ENCODE data around the gene COL27A1.

Gene COL27A1

GRCh38 chr9:114249424-114250234 lies 94.3 kb downstream of the COL27A1 start:
- no peak for DNase-seq

- no peak for DNase-seq
These were observed 94.9 kb downstream of the COL27A1 start for GRCh38 chr9:114250235-114250568.

- DNase-seq, result no peak
These were observed 95.3 kb downstream of the COL27A1 start for GRCh38 chr9:114250648-114251047.

- no peak for DNase-seq
These were observed 97.1 kb downstream of the COL27A1 start for GRCh38 chr9:114252394-114252793.

- no peak for DNase-seq
These were observed 101.5 kb downstream of the COL27A1 start for GRCh38 chr9:114256827-114257328.

- no peak for DNase-seq
These were observed 102.9 kb downstream of the COL27A1 start for GRCh38 chr9:114258218-114258617.

- no peak for DNase-seq
These were observed 103.8 kb downstream of the COL27A1 start for GRCh38 chr9:114258866-114259797.

- DNase-seq, result no peak
These were observed 104.6 kb downstream of the COL27A1 start for GRCh38 chr9:114259798-114260523.

- DNase-seq, result no peak
These were observed 105.7 kb downstream of the COL27A1 start for GRCh38 chr9:114261026-114261425.

- no peak for DNase-seq
These were observed 106.7 kb downstream of the COL27A1 start for GRCh38 chr9:114261987-114262386.

- DNase-seq, result no peak
These were observed 108.6 kb downstream of the COL27A1 start for GRCh38 chr9:114263853-114264510.

- DNase-seq, result no peak
These were observed 109.6 kb downstream of the COL27A1 start for GRCh38 chr9:114264806-114265550.

- no peak for DNase-seq
These were observed 111.6 kb downstream of the COL27A1 start for GRCh38 chr9:114266969-114267368.

GRCh38 chr9:114269023-114269422 lies 113.7 kb downstream of the COL27A1 start:
- DNase-seq, result no peak

- no peak for DNase-seq
These were observed 115.0 kb downstream of the COL27A1 start for GRCh38 chr9:114270120-114270975.

GRCh38 chr9:114271556-114272510 lies 116.5 kb downstream of the COL27A1 start:
- no peak for DNase-seq

GRCh38 chr9:114272739-114273431 lies 117.5 kb downstream of the COL27A1 start:
- DNase-seq, result no peak

- no peak for DNase-seq
These were observed 118.1 kb downstream of the COL27A1 start for GRCh38 chr9:114273461-114273881.

- no peak for DNase-seq
These were observed 118.9 kb downstream of the COL27A1 start for GRCh38 chr9:114274217-114274616.
